Liver (tissue), 9 donors: ENCODE data around the gene P3H2. TPM values are rescaled to one million over a fixed set of nuclear protein-coding genes. Genes with fewer than 3 reads are reported as not detected.

Source experiments
- DNase-seq: peaks from one replicate; pipeline ENCODE4 v3.0.0-alpha.2; 2017; ENCODE audit warnings: low spot score
- H3K27ac ChIP-seq, 2 donors: one replicate each; pipeline ENCODE4 v1.7.0; 2013; ENCODE audit warnings: inconsistent platforms in 2 of 2, low read length in 2 of 2, control low read depth in 1 of 2, low read depth in 1 of 2, mild to moderate bottlenecking in 1 of 2
- H3K27me3 ChIP-seq, 4 donors: one replicate each; pipeline versions ENCODE4 v1.6.1 to v1.7.0; 2013; ENCODE audit warnings: low read length in 3 of 4, inconsistent platforms in 1 of 4, mild to moderate bottlenecking in 1 of 4, moderate library complexity in 1 of 4; ENCODE audit not compliant: control insufficient read depth in 4 of 4, insufficient read depth in 4 of 4
- H3K36me3 ChIP-seq, 4 donors: one replicate each; pipeline versions ENCODE4 v1.6.1 to v1.7.0; 2013; ENCODE audit warnings: low read length in 3 of 4, mild to moderate bottlenecking in 3 of 4, low read depth in 1 of 4, moderate library complexity in 1 of 4; ENCODE audit not compliant: control insufficient read depth in 4 of 4, insufficient read depth in 3 of 4
- H3K4me1 ChIP-seq, 4 donors: one replicate each; pipeline versions ENCODE4 v1.6.1 to v1.7.0; 2013; ENCODE audit warnings: low read length in 3 of 4, mild to moderate bottlenecking in 3 of 4, moderate library complexity in 1 of 4; ENCODE audit not compliant: control insufficient read depth in 4 of 4, insufficient read depth in 4 of 4
- H3K4me3 ChIP-seq, 3 donors: one replicate each; pipeline versions ENCODE4 v1.6.1 to v1.7.0; 2013; ENCODE audit warnings: low read length in 3 of 3, control low read depth in 1 of 3, low read depth in 1 of 3, mild to moderate bottlenecking in 1 of 3
- H3K9ac ChIP-seq, 2 donors: one replicate each; pipeline ENCODE4 v1.7.0; 2013; ENCODE audit warnings: low read length in 2 of 2, mild to moderate bottlenecking in 2 of 2, moderate library complexity in 2 of 2, control low read depth in 1 of 2, low read depth in 1 of 2
- H3K9me3 ChIP-seq, 4 donors: one replicate each; pipeline versions ENCODE4 v1.6.1 to v1.7.0; 2013; ENCODE audit warnings: low read length in 3 of 4; ENCODE audit not compliant: control insufficient read depth in 4 of 4
- EGR1 ChIP-seq, 2 donors: IDR thresholded peaks; 2 replicates each; pipeline ENCODE4 v1.6.1; 2016 to 2018; ENCODE audit warnings: antibody characterized with exemption in 2 of 2, low read depth in 2 of 2
- FOXA2 ChIP-seq: IDR thresholded peaks from 2 replicates; pipeline ENCODE4 v1.6.1; 2016; ENCODE audit warnings: antibody characterized with exemption
- GABPA ChIP-seq, 2 donors: IDR thresholded peaks in 1 of 2; conservative IDR thresholded peaks in 1 of 2; 2 replicates each; pipeline ENCODE4 v1.6.1; 2016; ENCODE audit warnings: antibody characterized with exemption in 2 of 2, mild to moderate bottlenecking in 1 of 2, moderate library complexity in 1 of 2
- HNF4A ChIP-seq, 2 donors: conservative IDR thresholded peaks; 2 replicates each; pipeline ENCODE4 v1.6.1; 2016; ENCODE audit warnings: antibody characterized with exemption in 2 of 2, mild to moderate bottlenecking in 2 of 2
- HNF4G ChIP-seq: IDR thresholded peaks from 2 replicates; pipeline ENCODE4 v1.6.1; 2016; ENCODE audit warnings: antibody characterized with exemption
- NR2F2 ChIP-seq: IDR thresholded peaks from 2 replicates; pipeline ENCODE4 v1.6.1; 2016; ENCODE audit warnings: antibody characterized with exemption
- RAD21 ChIP-seq, 2 donors: IDR thresholded peaks; 2 replicates each; pipeline ENCODE4 v1.6.1; 2016; ENCODE audit warnings: antibody characterized with exemption in 2 of 2, mild to moderate bottlenecking in 2 of 2
- RXRA ChIP-seq, 2 donors: IDR thresholded peaks; 2 replicates each; pipeline ENCODE4 v1.6.1; 2017 to 2018; ENCODE audit warnings: antibody characterized with exemption in 2 of 2, mild to moderate bottlenecking in 1 of 2
- SP1 ChIP-seq: IDR thresholded peaks from 2 replicates; pipeline ENCODE4 v1.6.1; 2018; ENCODE audit warnings: antibody characterized with exemption, mild to moderate bottlenecking
- TAF1 ChIP-seq: conservative IDR thresholded peaks from 2 replicates; pipeline ENCODE4 v1.6.1; 2016; ENCODE audit warnings: antibody characterized with exemption, mild to moderate bottlenecking
- YY1 ChIP-seq: IDR thresholded peaks from 2 replicates; pipeline ENCODE4 v1.6.1; 2016; ENCODE audit warnings: antibody characterized with exemption, mild to moderate bottlenecking
- WGBS: extraction: QIAGEN DNeasy Blood & Tissue Kit; methylation state at CpG from one replicate; pipeline ENCODE4 v1.1.7; 2013; 5-methylcytosine and 5-hydroxymethylcytosine counted together
- polyA plus RNA-seq, 2 donors: library from polyadenylated mRNA; stranded (reverse) in 1 of 2; unstranded in 1 of 2; fragments of 200-250 nt in 1 of 2; fragments of >200 nt in 1 of 2; fragmentation: Nextera tagmentation in 1 of 2; extraction: Ambion mirVana in 1 of 2; gene quantifications; one replicate each; pipeline versions ENCODE4 v1.2.1 to v1.2.3, GENCODE V29; 2013 to 2015
- total RNA-seq, 2 donors: library from RNA; depleted of rRNA; stranded (reverse); fragments of >200 nt; gene quantifications; one replicate each; pipeline ENCODE4 v1.2.3, GENCODE V29; 2014
- TF ChIP-seq, protein P1 (sequence below): IDR thresholded peaks from 2 replicates; pipeline ENCODE4 v1.6.1; 2016; ENCODE audit warnings: antibody characterized with exemption
- TF ChIP-seq, protein P2 (sequence below): IDR thresholded peaks from 2 replicates; pipeline ENCODE4 v1.6.1; 2016; ENCODE audit warnings: antibody characterized with exemption
- TF ChIP-seq, protein P3 (sequence below): IDR thresholded peaks from 2 replicates; pipeline ENCODE4 v1.6.1; 2016; ENCODE audit warnings: antibody characterized with exemption, mild to moderate bottlenecking
- TF ChIP-seq, protein P4 (sequence below): IDR thresholded peaks from 2 replicates; pipeline ENCODE4 v1.6.1; 2016; ENCODE audit warnings: antibody characterized with exemption
- donor health status: healthy.
- donor health status: healthy.
- donor health status: healthy.
- donor health status: healthy.
- donor health status: healthy.

The P3H2 gene
- total and polyA plus RNA-seq, 4 donors = 1.9 to 6.9 (median 4.1) TPM

DNA sequence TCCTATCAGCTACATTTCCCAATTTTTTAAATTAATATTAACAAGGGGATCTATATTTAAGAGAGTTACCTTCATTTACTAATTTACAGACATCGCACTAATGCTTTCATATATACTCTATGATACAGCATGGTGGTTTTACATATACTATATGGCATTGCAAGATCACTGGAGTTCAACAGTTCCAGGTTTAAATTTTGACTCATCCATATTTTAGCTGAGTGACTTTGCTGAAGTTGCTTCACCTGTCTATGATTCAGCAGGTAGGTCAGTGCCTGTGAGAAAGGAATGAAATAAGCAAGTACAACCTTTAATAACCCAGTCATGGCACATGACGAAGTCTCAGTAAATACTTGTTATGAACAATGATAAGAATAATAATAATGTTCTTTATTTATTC, 211.1 kb downstream of the P3H2 start:
- WGBS = 91% methylated on average over 2 of the region's 2 CpGs
- Histone ChIP-seq H3K36me3 (no peaks in the 10 kb centered on the region), H3K27me3 (no peaks in the 10 kb centered on the region), H3K9ac (no peak overlapping the region), H3K4me3 (no peak overlapping the region), H3K9me3 (no peaks in the 10 kb centered on the region), H3K27ac (no peak overlapping the region), H3K4me1 (no peaks in the 10 kb centered on the region)
- no peak for DNase-seq
- TF ChIP-seq RAD21 (IDR thresholded peaks at IDR 0.05) (no peak), YY1 (no peak), TAF1 (no peak), EGR1 (IDR thresholded peaks at IDR 0.05; ENCODE audit: low read depth in 2 of 2) (no peak), NR2F2 (no peak), HNF4G (no peak), SP1 (no peak), HNF4A (conservative IDR thresholded peaks at IDR 0.05) (no peak), FOXA2 (no peak), RXRA (IDR thresholded peaks at IDR 0.05) (no peak), GABPA (IDR thresholded peaks at IDR 0.05 in 1 of 2, conservative IDR thresholded peaks at IDR 0.05 in 1 of 2) (no peak)
- TF ChIP-seq, protein P1, sequence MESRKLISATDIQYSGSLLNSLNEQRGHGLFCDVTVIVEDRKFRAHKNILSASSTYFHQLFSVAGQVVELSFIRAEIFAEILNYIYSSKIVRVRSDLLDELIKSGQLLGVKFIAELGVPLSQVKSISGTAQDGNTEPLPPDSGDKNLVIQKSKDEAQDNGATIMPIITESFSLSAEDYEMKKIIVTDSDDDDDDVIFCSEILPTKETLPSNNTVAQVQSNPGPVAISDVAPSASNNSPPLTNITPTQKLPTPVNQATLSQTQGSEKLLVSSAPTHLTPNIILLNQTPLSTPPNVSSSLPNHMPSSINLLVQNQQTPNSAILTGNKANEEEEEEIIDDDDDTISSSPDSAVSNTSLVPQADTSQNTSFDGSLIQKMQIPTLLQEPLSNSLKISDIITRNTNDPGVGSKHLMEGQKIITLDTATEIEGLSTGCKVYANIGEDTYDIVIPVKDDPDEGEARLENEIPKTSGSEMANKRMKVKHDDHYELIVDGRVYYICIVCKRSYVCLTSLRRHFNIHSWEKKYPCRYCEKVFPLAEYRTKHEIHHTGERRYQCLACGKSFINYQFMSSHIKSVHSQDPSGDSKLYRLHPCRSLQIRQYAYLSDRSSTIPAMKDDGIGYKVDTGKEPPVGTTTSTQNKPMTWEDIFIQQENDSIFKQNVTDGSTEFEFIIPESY = no peak
- TF ChIP-seq, protein P2, sequence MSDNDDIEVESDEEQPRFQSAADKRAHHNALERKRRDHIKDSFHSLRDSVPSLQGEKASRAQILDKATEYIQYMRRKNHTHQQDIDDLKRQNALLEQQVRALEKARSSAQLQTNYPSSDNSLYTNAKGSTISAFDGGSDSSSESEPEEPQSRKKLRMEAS = no peak
- TF ChIP-seq, protein P3, sequence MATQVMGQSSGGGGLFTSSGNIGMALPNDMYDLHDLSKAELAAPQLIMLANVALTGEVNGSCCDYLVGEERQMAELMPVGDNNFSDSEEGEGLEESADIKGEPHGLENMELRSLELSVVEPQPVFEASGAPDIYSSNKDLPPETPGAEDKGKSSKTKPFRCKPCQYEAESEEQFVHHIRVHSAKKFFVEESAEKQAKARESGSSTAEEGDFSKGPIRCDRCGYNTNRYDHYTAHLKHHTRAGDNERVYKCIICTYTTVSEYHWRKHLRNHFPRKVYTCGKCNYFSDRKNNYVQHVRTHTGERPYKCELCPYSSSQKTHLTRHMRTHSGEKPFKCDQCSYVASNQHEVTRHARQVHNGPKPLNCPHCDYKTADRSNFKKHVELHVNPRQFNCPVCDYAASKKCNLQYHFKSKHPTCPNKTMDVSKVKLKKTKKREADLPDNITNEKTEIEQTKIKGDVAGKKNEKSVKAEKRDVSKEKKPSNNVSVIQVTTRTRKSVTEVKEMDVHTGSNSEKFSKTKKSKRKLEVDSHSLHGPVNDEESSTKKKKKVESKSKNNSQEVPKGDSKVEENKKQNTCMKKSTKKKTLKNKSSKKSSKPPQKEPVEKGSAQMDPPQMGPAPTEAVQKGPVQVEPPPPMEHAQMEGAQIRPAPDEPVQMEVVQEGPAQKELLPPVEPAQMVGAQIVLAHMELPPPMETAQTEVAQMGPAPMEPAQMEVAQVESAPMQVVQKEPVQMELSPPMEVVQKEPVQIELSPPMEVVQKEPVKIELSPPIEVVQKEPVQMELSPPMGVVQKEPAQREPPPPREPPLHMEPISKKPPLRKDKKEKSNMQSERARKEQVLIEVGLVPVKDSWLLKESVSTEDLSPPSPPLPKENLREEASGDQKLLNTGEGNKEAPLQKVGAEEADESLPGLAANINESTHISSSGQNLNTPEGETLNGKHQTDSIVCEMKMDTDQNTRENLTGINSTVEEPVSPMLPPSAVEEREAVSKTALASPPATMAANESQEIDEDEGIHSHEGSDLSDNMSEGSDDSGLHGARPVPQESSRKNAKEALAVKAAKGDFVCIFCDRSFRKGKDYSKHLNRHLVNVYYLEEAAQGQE = no peak
- TF ChIP-seq, protein P4, sequence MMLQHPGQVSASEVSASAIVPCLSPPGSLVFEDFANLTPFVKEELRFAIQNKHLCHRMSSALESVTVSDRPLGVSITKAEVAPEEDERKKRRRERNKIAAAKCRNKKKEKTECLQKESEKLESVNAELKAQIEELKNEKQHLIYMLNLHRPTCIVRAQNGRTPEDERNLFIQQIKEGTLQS = no peak

DNA sequence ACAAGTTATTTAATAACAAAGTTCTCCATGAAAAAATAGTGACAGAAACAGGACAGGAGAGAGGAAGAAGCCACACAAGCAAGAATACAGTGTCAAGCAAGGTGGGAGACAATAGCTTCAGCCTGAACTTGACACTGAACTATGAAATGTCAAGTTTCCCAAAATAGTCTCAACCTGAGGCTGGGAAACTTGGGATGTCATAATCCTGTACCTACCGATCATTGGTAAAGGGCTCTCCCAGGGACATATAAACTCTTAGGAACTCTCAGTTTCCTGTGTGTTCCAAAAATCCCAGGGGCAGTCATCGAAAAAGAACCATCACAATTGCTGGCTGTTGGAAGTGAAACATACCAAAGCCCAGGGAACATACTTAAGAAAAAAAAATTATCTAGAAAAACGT, 211.6 kb downstream of the P3H2 start:
- H3K36me3 ChIP-seq = no peaks in the 10 kb centered on the region
- TF ChIP-seq RAD21 (IDR thresholded peaks at IDR 0.05) (no peak), HNF4A (conservative IDR thresholded peaks at IDR 0.05) (no peak), TAF1 (no peak)
- TF ChIP-seq, protein P2 = no peak
- TF ChIP-seq, protein P4 = no peak
- TF ChIP-seq, protein P1 = no peak
- H3K4me3 ChIP-seq = no peak overlapping the region
- H3K4me1 ChIP-seq = no peaks in the 10 kb centered on the region
- 82% methylated on average over 3 of the region's 3 CpGs for WGBS
- no peak overlapping the region for H3K9ac ChIP-seq
- H3K27me3 ChIP-seq = no peaks in the 10 kb centered on the region
- H3K9me3 ChIP-seq = no peaks in the 10 kb centered on the region
- no peak overlapping the region for H3K27ac ChIP-seq
- DNase-seq = no peak
